ENCODE results near the gene SLC9A9. TPM values are rescaled to one million over a fixed set of nuclear protein-coding genes. Genes with fewer than 3 reads are reported as not detected.

Gene SLC9A9
- total and polyA plus RNA-seq, 2 donors from 2014 or later: 3.7 to 16.5 TPM

GRCh38 chr3:143571548-143571947 lies 276.7 kb downstream of the SLC9A9 start:
- DNase-seq (no peak), FAIRE-seq (no peak)
- TF ChIP-seq CTCF (IDR thresholded peaks at IDR 0.05; ENCODE audit: borderline replicate concordance, extremely low read depth, insufficient read depth): no peak
- H3K9ac ChIP-seq (ENCODE audit: low read length in 3 of 3): no peak overlapping the region
- no peaks in the 10 kb centered on the region for H3K36me3 ChIP-seq (ENCODE audit: control insufficient read depth in 2 of 3, insufficient read depth in 3 of 3, low read length in 3 of 3)
- H3K27me3 ChIP-seq (ENCODE audit: control insufficient read depth, insufficient read depth, low read length): no peaks in the 10 kb centered on the region
- H3K4me1 ChIP-seq (ENCODE audit: control insufficient read depth in 2 of 3, insufficient read depth in 2 of 3, low read depth in 1 of 3, low read length in 3 of 3): no peaks in the 10 kb centered on the region
- H3K27ac ChIP-seq (ENCODE audit: low read depth in 2 of 2, low read length in 2 of 2): no peak overlapping the region
- no peaks in the 10 kb centered on the region for H3K9me3 ChIP-seq (ENCODE audit: control insufficient read depth in 2 of 3, insufficient read depth in 1 of 3, low read length in 3 of 3)
- H3K4me3 ChIP-seq (ENCODE audit: low read length in 3 of 3): no peak overlapping the region
- intact Hi-C loops (cut with DNase I): no loop called here

GRCh38 chr3:143567823-143568222 lies 280.4 kb downstream of the SLC9A9 start:
- no peak for TF ChIP-seq CTCF (IDR thresholded peaks at IDR 0.05; ENCODE audit: borderline replicate concordance, extremely low read depth, insufficient read depth)
- FAIRE-seq: no peak
- Histone ChIP-seq H3K9ac (ENCODE audit: low read length in 3 of 3) (no peak overlapping the region), H3K4me1 (ENCODE audit: control insufficient read depth in 2 of 3, insufficient read depth in 2 of 3, low read depth in 1 of 3, low read length in 3 of 3) (no peaks in the 10 kb centered on the region), H3K9me3 (ENCODE audit: control insufficient read depth in 2 of 3, insufficient read depth in 1 of 3, low read length in 3 of 3) (no peaks in the 10 kb centered on the region), H3K27ac (ENCODE audit: low read depth in 2 of 2, low read length in 2 of 2) (no peak overlapping the region), H3K27me3 (ENCODE audit: control insufficient read depth, insufficient read depth, low read length) (no peaks in the 10 kb centered on the region), H3K4me3 (ENCODE audit: low read length in 3 of 3) (no peak overlapping the region), H3K36me3 (ENCODE audit: control insufficient read depth in 2 of 3, insufficient read depth in 3 of 3, low read length in 3 of 3) (no peaks in the 10 kb centered on the region)
- no peak for DNase-seq
- intact Hi-C loops (cut with DNase I): no loop called here

- Histone ChIP-seq H3K9ac (ENCODE audit: low read length in 3 of 3) (no peak overlapping the region), H3K36me3 (ENCODE audit: control insufficient read depth in 2 of 3, insufficient read depth in 3 of 3, low read length in 3 of 3) (no peaks in the 10 kb centered on the region), H3K27me3 (ENCODE audit: control insufficient read depth, insufficient read depth, low read length) (no peaks in the 10 kb centered on the region), H3K4me3 (ENCODE audit: low read length in 3 of 3) (no peak overlapping the region), H3K27ac (ENCODE audit: low read depth in 2 of 2, low read length in 2 of 2) (no peak overlapping the region), H3K4me1 (ENCODE audit: control insufficient read depth in 2 of 3, insufficient read depth in 2 of 3, low read depth in 1 of 3, low read length in 3 of 3) (no peaks in the 10 kb centered on the region), H3K9me3 (ENCODE audit: control insufficient read depth in 2 of 3, insufficient read depth in 1 of 3, low read length in 3 of 3) (no peaks in the 10 kb centered on the region)
- no peak for TF ChIP-seq CTCF (IDR thresholded peaks at IDR 0.05; ENCODE audit: borderline replicate concordance, extremely low read depth, insufficient read depth)
- intact Hi-C loops (cut with DNase I): no loop called here
- DNase-seq: peak in 1 of 5 donors; percentile 16
- FAIRE-seq: no peak
Observed at GRCh38 chr3:143565951-143566350, 282.3 kb downstream of the SLC9A9 start.

- H3K27me3 ChIP-seq (ENCODE audit: control insufficient read depth, insufficient read depth, low read length): no peaks in the 10 kb centered on the region
- no peak for FAIRE-seq
- DNase-seq: no peak
- TF ChIP-seq CTCF (IDR thresholded peaks at IDR 0.05; ENCODE audit: borderline replicate concordance, extremely low read depth, insufficient read depth): no peak
- H3K9ac ChIP-seq (ENCODE audit: low read length in 3 of 3): no peak overlapping the region
- no peaks in the 10 kb centered on the region for H3K9me3 ChIP-seq (ENCODE audit: control insufficient read depth in 2 of 3, insufficient read depth in 1 of 3, low read length in 3 of 3)
- H3K4me3 ChIP-seq (ENCODE audit: low read length in 3 of 3): no peak overlapping the region
- H3K36me3 ChIP-seq (ENCODE audit: control insufficient read depth in 2 of 3, insufficient read depth in 3 of 3, low read length in 3 of 3): no peaks in the 10 kb centered on the region
- no peak overlapping the region for H3K27ac ChIP-seq (ENCODE audit: low read depth in 2 of 2, low read length in 2 of 2)
- intact Hi-C loops (cut with DNase I): no loop called here
- H3K4me1 ChIP-seq (ENCODE audit: control insufficient read depth in 2 of 3, insufficient read depth in 2 of 3, low read depth in 1 of 3, low read length in 3 of 3): no peaks in the 10 kb centered on the region
Observed at GRCh38 chr3:143563786-143564185, 284.5 kb downstream of the SLC9A9 start.
